Endothelial cell of umbilical vein (primary cell): ENCODE results near the gene ELOVL2. TPM values are rescaled to one million over a fixed set of nuclear protein-coding genes. Genes with fewer than 3 reads are reported as not detected.

Source experiments
- BruUV-seq: library from RNA; stranded (reverse); fragments of 400-500 nt; replicated peaks from 2 replicates; lab custom pipeline; 2021; lab: Mats Ljungman, UMichigan
- CTCF ChIA-PET: fragments of 300-600, 350-600 bp; sonication (Branson Sonifier 250); formaldehyde crosslinking; loops from one replicate; lab custom pipeline; 2021; ENCODE audit warnings: antibody characterized with exemption, inconsistent platforms; lab: Charles Lee
- POLR2A ChIA-PET: fragments of 300-600, 350-600 bp; sonication (Branson Sonifier 250); formaldehyde crosslinking; loops from one replicate; lab custom pipeline; 2021; ENCODE audit warnings: antibody characterized with exemption, inconsistent platforms; lab: Charles Lee
- DNase-seq: peaks from one replicate; pipeline ENCODE4 v3.0.0-alpha.2; 2011; ENCODE audit warnings: low read depth, low spot score
- FAIRE-seq: peaks from 2 replicates; lab custom pipeline; 2011; peaks lifted over from hg19 to GRCh38; lab: Jason Lieb, UNC
- H2AFZ ChIP-seq: 2 replicates; pipeline ENCODE4 v1.6.0; 2012; ENCODE audit warnings: low read depth, low read length, control low read depth, inconsistent platforms
- H3K27ac ChIP-seq: 2 replicates; pipeline ENCODE4 v1.5.1; 2011; ENCODE audit warnings: low read depth, mild to moderate bottlenecking, control low read depth, low read length, moderate library complexity; ENCODE audit not compliant: insufficient read depth
- H3K27me3 ChIP-seq, 2 experiments: 2 replicates each; pipeline versions ENCODE4 v1.6.0 to v1.6.1; 2011; ENCODE audit warnings: low read length in 2 of 2, mixed read lengths in 1 of 2; ENCODE audit not compliant: control insufficient read depth in 2 of 2, insufficient read depth in 2 of 2
- H3K36me3 ChIP-seq, 2 experiments: 2 replicates in 1 of 2; 3 replicates in 1 of 2; pipeline ENCODE4 v1.5.1; 2011; ENCODE audit warnings: low read length in 2 of 2, mild to moderate bottlenecking in 1 of 2, moderate library complexity in 1 of 2; ENCODE audit not compliant: control insufficient read depth in 2 of 2, insufficient read depth in 2 of 2; ENCODE audit errors: extremely low read depth in 1 of 2
- H3K4me1 ChIP-seq: 3 replicates; pipeline ENCODE4 v1.5.1; 2011; ENCODE audit warnings: mild to moderate bottlenecking, low read length; ENCODE audit not compliant: control insufficient read depth, insufficient read depth; ENCODE audit errors: extremely low read depth
- H3K4me2 ChIP-seq: 2 replicates; pipeline ENCODE4 v1.6.1; 2011; ENCODE audit warnings: low read length, control low read depth, mixed read lengths; ENCODE audit not compliant: insufficient read depth
- H3K4me3 ChIP-seq, 3 experiments: fragments of 200-600 bp in 1 of 3; sonication (generic), shearing (Covaris generic) in 1 of 3; replicated peaks in 1 of 3; 2 replicates each; pipeline ENCODE4 v1.5.1; 2011 to 2016; ENCODE audit warnings: control low read depth in 3 of 3, low read length in 3 of 3, mild to moderate bottlenecking in 2 of 3, inconsistent platforms in 1 of 3, low read depth in 1 of 3, moderate library complexity in 1 of 3; ENCODE audit not compliant: insufficient read depth in 1 of 3
- H3K79me2 ChIP-seq: 2 replicates; pipeline ENCODE4 v1.6.0; 2012; ENCODE audit warnings: low read length, inconsistent platforms; ENCODE audit not compliant: control insufficient read depth, insufficient read depth
- H3K9ac ChIP-seq: replicated peaks from 2 replicates; pipeline ENCODE3; 2011; ENCODE audit warnings: low read length, control low read depth; ENCODE audit not compliant: insufficient read depth; ENCODE audit errors: extremely low read depth
- H3K9me1 ChIP-seq: replicated peaks from 3 replicates; pipeline ENCODE4 v1.6.0; 2011; ENCODE audit warnings: mild to moderate bottlenecking, low read length; ENCODE audit not compliant: control insufficient read depth, insufficient read depth; ENCODE audit errors: extremely low read depth
- H3K9me3 ChIP-seq: replicated peaks from 2 replicates; pipeline ENCODE4 v1.5.1; 2012; ENCODE audit warnings: low read length, inconsistent platforms; ENCODE audit not compliant: control insufficient read depth, insufficient read depth
- H4K20me1 ChIP-seq: replicated peaks from 2 replicates; pipeline ENCODE3; 2011; ENCODE audit warnings: mild to moderate bottlenecking, low read length; ENCODE audit not compliant: control insufficient read depth, insufficient read depth; ENCODE audit errors: extremely low read depth
- EZH2 ChIP-seq: IDR thresholded peaks from 2 replicates; pipeline ENCODE4 v1.6.1; 2012; ENCODE audit warnings: borderline replicate concordance, low read depth, mild to moderate bottlenecking, moderate library complexity, low read length, inconsistent platforms; ENCODE audit not compliant: severe bottlenecking
- FOS ChIP-seq: IDR thresholded peaks from 2 replicates; pipeline ENCODE4 v1.6.1; 2011; ENCODE audit warnings: mild to moderate bottlenecking, low read length, moderate library complexity, borderline replicate concordance; ENCODE audit not compliant: insufficient read depth
- GATA2 ChIP-seq: IDR thresholded peaks from 2 replicates; pipeline ENCODE4 v1.7.0; 2011; ENCODE audit warnings: low read depth, mild to moderate bottlenecking, moderate library complexity, mixed read lengths, low read length; ENCODE audit not compliant: insufficient read length, insufficient read depth
- JUN ChIP-seq: IDR thresholded peaks from 2 replicates; pipeline ENCODE4 v1.6.1; 2011; ENCODE audit warnings: borderline replicate concordance, low read depth; ENCODE audit not compliant: insufficient read length, insufficient read depth
- MAX ChIP-seq: IDR thresholded peaks from 2 replicates; pipeline ENCODE4 v1.6.1; 2011; ENCODE audit not compliant: insufficient read depth, insufficient read length
- MYC ChIP-seq: IDR thresholded peaks from one replicate; pipeline ENCODE4 v1.6.1; 2011; ENCODE audit warnings: mild to moderate bottlenecking, low read depth, low read length
- POLR2A ChIP-seq: IDR thresholded peaks from 2 replicates; pipeline ENCODE4 v1.6.1; 2012; ENCODE audit warnings: low read depth, mild to moderate bottlenecking, control low read depth, low read length
- POLR2AphosphoS5 ChIP-seq: IDR thresholded peaks from 2 replicates; pipeline ENCODE4 v1.6.1; 2012; ENCODE audit warnings: low read depth, mild to moderate bottlenecking, control low read depth, low read length, moderate library complexity; ENCODE audit not compliant: insufficient read depth
- dilution Hi-C: fragments of 300-500 bp; cut with MboI; formaldehyde crosslinking; loops from one replicate; pipeline ENCODE4 v1.15.0; 2019; ENCODE audit warnings: low sequenced_read_pairs; ENCODE audit not compliant: extremely low pct_ligation_motif_present
- intact Hi-C: fragments of 100-400 bp; cut with micrococcal nuclease; formaldehyde crosslinking; loops from one replicate; pipeline ENCODE4 v1.10.0; 2022
- polyA plus RNA-seq, 4 experiments: library from polyadenylated mRNA; depleted of rRNA in 3 of 4; stranded (reverse) in 3 of 4; unstranded in 1 of 4; fragments of >200 nt; gene quantifications; 2 replicates each; pipeline versions ENCODE4 v1.2.1 to v1.2.3, GENCODE V29; 2011 to 2012; ENCODE audit warnings: missing spikeins in 1 of 4
- total RNA-seq: library from RNA; stranded (reverse); gene quantifications from 2 replicates; pipeline ENCODE4 v1.2.3, GENCODE V29; 2021
- TF ChIP-seq, protein P1 (sequence below), 2 donors: IDR thresholded peaks; 1 replicate in 1 of 2; 2 replicates in 1 of 2; pipeline ENCODE4 v1.5.1; 2011; ENCODE audit warnings: low read length in 2 of 2, mild to moderate bottlenecking in 2 of 2, moderate library complexity in 2 of 2, control low read depth in 1 of 2, inconsistent platforms in 1 of 2, low read depth in 1 of 2; ENCODE audit not compliant: insufficient read depth in 1 of 2; ENCODE audit errors: extremely low read depth in 1 of 2

Gene ELOVL2
- total and polyA plus RNA-seq, 2 donors (not counting 3 experiments of a cell fraction or from before 2014, with no cell fraction given): not detected

DNA sequence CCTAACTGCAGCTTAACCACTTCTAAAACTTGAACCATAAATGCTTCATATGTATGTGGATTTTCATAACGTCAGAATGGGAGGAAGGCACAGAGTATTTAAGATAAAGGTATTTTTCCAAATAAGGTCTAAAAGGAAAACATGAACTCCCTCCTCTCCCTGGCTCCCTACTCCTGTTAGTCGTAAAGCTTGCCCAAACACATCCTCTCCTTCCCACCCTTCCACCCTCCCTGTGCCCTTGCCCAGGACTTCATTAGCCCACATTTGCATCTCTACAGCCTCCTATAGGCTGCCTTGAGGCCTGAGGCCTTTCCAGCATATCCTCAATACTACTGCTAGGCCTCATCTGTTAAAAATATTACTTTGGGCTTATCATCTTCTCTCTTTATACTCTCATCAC lies 32.4 kb upstream of the ELOVL2 start:
- Histone ChIP-seq H3K4me3 (no peak overlapping the region), H3K4me1 (no peaks in the 10 kb centered on the region), H3K4me2 (no peak overlapping the region), H3K9me3 (no peaks in the 10 kb centered on the region), H3K27me3 (no peaks in the 10 kb centered on the region), H3K9me1 (no peaks in the 10 kb centered on the region), H3K36me3 (no peaks in the 10 kb centered on the region), H4K20me1 (no peaks in the 10 kb centered on the region), H3K9ac (no peak overlapping the region), H3K79me2 (no peaks in the 10 kb centered on the region), H3K27ac (no peak overlapping the region), H2AFZ (no peak overlapping the region)
- intact Hi-C loops: no loop called here
- no peak for DNase-seq
- TF ChIP-seq POLR2A: no peak
- TF ChIP-seq POLR2AphosphoS5: no peak
- no peak for TF ChIP-seq FOS
- no peak for TF ChIP-seq EZH2
- no peak for TF ChIP-seq MYC
- TF ChIP-seq JUN: no peak
- TF ChIP-seq, protein P1, sequence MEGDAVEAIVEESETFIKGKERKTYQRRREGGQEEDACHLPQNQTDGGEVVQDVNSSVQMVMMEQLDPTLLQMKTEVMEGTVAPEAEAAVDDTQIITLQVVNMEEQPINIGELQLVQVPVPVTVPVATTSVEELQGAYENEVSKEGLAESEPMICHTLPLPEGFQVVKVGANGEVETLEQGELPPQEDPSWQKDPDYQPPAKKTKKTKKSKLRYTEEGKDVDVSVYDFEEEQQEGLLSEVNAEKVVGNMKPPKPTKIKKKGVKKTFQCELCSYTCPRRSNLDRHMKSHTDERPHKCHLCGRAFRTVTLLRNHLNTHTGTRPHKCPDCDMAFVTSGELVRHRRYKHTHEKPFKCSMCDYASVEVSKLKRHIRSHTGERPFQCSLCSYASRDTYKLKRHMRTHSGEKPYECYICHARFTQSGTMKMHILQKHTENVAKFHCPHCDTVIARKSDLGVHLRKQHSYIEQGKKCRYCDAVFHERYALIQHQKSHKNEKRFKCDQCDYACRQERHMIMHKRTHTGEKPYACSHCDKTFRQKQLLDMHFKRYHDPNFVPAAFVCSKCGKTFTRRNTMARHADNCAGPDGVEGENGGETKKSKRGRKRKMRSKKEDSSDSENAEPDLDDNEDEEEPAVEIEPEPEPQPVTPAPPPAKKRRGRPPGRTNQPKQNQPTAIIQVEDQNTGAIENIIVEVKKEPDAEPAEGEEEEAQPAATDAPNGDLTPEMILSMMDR (IDR thresholded peaks at IDR 0.05; ENCODE audit: extremely low read depth in 1 of 2, insufficient read depth in 1 of 2, low read depth in 1 of 2, low read length in 2 of 2): no peak
- TF ChIP-seq MAX: no peak
- no peak for TF ChIP-seq GATA2
- dilution Hi-C loops: no loop called here
- CTCF ChIA-PET: interaction anchor here (1.2 kb wide), 1 partner anchor 122 kb away, joined by 3 read pairs; no protein-coding TSS in a partner anchor
- POLR2A ChIA-PET: no interaction called here
- BruUV-seq: no TSS peak
- no peak for FAIRE-seq
